ENCODE data around the gene MYZAP. TPM values are rescaled to one million over a fixed set of nuclear protein-coding genes. Genes with fewer than 3 reads are reported as not detected.

MYZAP gene
- total and polyA plus RNA-seq, 2 of the 8 experiments (the other 6 are each of a cell fraction or from before 2014, with no cell fraction given) = 0.41 to 0.65 TPM

DNA sequence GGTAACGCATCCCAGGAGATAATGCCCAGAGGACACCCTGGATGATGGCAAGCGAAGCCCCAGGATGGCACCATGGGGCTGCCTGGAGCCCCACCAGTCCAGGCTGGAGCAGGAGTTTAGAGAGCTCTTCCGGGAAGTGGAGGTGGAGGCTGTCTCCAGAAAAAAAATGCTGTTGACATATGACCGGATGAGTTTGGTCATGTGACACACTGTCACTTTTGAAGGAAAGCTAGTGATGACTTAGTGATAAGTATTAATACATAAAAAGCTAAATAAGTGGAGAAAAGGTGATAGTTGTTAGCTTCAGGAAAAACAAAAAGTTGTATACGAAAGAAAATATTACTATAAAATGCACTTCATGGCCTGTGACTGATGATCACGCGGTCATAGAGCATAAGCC, 20.0 kb upstream of the MYZAP start:
- H3K4ac ChIP-seq (replicated peaks; ENCODE audit: insufficient read length, low read depth, low read length) = no peak overlapping the region
- H4K8ac ChIP-seq (ENCODE audit: extremely low read depth, insufficient read depth, low read length) = no peak overlapping the region
- no peak overlapping the region for H4K5ac ChIP-seq (ENCODE audit: insufficient read length, low read depth, low read length)
- no peak overlapping the region for H3K14ac ChIP-seq (ENCODE audit: insufficient read length)
- H3K9ac ChIP-seq (replicated peaks in 1 of 4; ENCODE audit: extremely low read depth in 1 of 4, low read depth in 3 of 4, low read length in 3 of 4) = no peak overlapping the region
- no peaks in the 10 kb centered on the region for H3K27me3 ChIP-seq (replicated peaks in 1 of 4; ENCODE audit: control insufficient read depth in 3 of 4, extremely low read depth in 1 of 4, insufficient read depth in 3 of 4, low read length in 3 of 4)
- ChIA-PET POLR2A (ENCODE audit: partially characterized antibody) (no interaction called here), CTCF (ENCODE audit: partially characterized antibody) (interaction anchor here (0.8 to 1.7 kb wide), 5 partner anchors 9 to 231 kb away, joined by 3 to 5 read pairs (median 4); no protein-coding TSS in a partner anchor)
- TF ChIP-seq, protein P1, sequence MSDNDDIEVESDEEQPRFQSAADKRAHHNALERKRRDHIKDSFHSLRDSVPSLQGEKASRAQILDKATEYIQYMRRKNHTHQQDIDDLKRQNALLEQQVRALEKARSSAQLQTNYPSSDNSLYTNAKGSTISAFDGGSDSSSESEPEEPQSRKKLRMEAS (IDR thresholded peaks at IDR 0.05) = no peak
- no peak for TF ChIP-seq SP4 (IDR thresholded peaks at IDR 0.05; ENCODE audit: low read length)
- TF ChIP-seq JUN (IDR thresholded peaks at IDR 0.05; ENCODE audit: low read depth, low read length) = no peak
- no peak for TF ChIP-seq SP1 (IDR thresholded peaks at IDR 0.05; ENCODE audit: low read depth, low read length)
- TF ChIP-seq, protein P2, sequence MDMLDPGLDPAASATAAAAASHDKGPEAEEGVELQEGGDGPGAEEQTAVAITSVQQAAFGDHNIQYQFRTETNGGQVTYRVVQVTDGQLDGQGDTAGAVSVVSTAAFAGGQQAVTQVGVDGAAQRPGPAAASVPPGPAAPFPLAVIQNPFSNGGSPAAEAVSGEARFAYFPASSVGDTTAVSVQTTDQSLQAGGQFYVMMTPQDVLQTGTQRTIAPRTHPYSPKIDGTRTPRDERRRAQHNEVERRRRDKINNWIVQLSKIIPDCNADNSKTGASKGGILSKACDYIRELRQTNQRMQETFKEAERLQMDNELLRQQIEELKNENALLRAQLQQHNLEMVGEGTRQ (IDR thresholded peaks at IDR 0.05; ENCODE audit: low read length) = no peak
- no peak for TF ChIP-seq HDAC2 (IDR thresholded peaks at IDR 0.05; ENCODE audit: borderline replicate concordance in 1 of 2, low read depth in 2 of 2, low read length in 2 of 2)
- TF ChIP-seq GTF2F1 (IDR thresholded peaks at IDR 0.05; ENCODE audit: borderline replicate concordance, low read depth, low read length) = no peak
- no peaks in the 10 kb centered on the region for H3K79me1 ChIP-seq (ENCODE audit: low read depth, low read length)
- H2BK120ac ChIP-seq (replicated peaks; ENCODE audit: low read depth, low read length) = no peak overlapping the region
- H3K4me1 ChIP-seq (replicated peaks in 1 of 4; ENCODE audit: control insufficient read depth in 3 of 4, insufficient read depth in 4 of 4, low read length in 3 of 4) = peaks cover 0 to 2% (median 0%) of the 10 kb centered on the region in 4 experiments; a peak in 2 of 7 replicates
- no peak overlapping the region for H2AK5ac ChIP-seq (ENCODE audit: low read depth, low read length)
- no peak overlapping the region for H2BK5ac ChIP-seq (ENCODE audit: low read depth, low read length)
- 86% methylated on average over 7 of the region's 7 CpGs; no CpG with 5 or more reads in 1 of the 2 experiments for WGBS, 2 experiments (ENCODE audit: extremely low coverage in 1 of 2, insufficient coverage in 1 of 2, insufficient read length in 1 of 2, insufficient replicate concordance in 2 of 2, low coverage in 1 of 2, low lambda C conversion rate in 2 of 2, missing lambda C conversion rate in 1 of 2)
- H2AFZ ChIP-seq (ENCODE audit: low read length) = no peak overlapping the region
- no peak overlapping the region for H3K4me3 ChIP-seq (ENCODE audit: extremely low read depth in 1 of 4, insufficient read depth in 2 of 4, low read depth in 3 of 4, low read length in 4 of 4)
- no peaks in the 10 kb centered on the region for H4K20me1 ChIP-seq (replicated peaks in 1 of 2; ENCODE audit: control insufficient read depth in 1 of 2, insufficient read depth in 2 of 2, low read length in 2 of 2)
- no peak overlapping the region for H2BK12ac ChIP-seq (ENCODE audit: low read depth, low read length)
- H3K27ac ChIP-seq (ENCODE audit: low read depth, low read length) = no peak overlapping the region
- FAIRE-seq (no peak), DNase-seq (ENCODE audit: low read depth in 1 of 2, low spot score in 2 of 2) (no peak)
- no peak overlapping the region for H2BK15ac ChIP-seq (ENCODE audit: low read length)
- H4K91ac ChIP-seq (replicated peaks; ENCODE audit: insufficient read length, low read length) = no peak overlapping the region
- H3K18ac ChIP-seq (ENCODE audit: extremely low read depth, low read length) = no peak overlapping the region
- no peak overlapping the region for H3K56ac ChIP-seq (replicated peaks; ENCODE audit: insufficient read length, low read depth, low read length)
- H3K79me2 ChIP-seq (ENCODE audit: control insufficient read depth in 1 of 2, insufficient read depth in 2 of 2, low read length in 2 of 2) = no peaks in the 10 kb centered on the region
- H3K23ac ChIP-seq (ENCODE audit: insufficient read length) = no peak overlapping the region
- H3K4me2 ChIP-seq (ENCODE audit: insufficient read depth in 1 of 2, low read depth in 2 of 2, low read length in 2 of 2) = no peak overlapping the region
- no peaks in the 10 kb centered on the region for H3K36me3 ChIP-seq (ENCODE audit: control insufficient read depth in 2 of 4, insufficient read depth in 4 of 4, low read length in 3 of 4)
- H3K9me3 ChIP-seq (ENCODE audit: insufficient read depth in 2 of 2, low read depth in 1 of 2, low read length in 1 of 2) = no peaks in the 10 kb centered on the region
- H2BK20ac ChIP-seq (ENCODE audit: low read length) = no peak overlapping the region
- no peaks in the 10 kb centered on the region; the same call in 1 of the 2 replicates for H3K23me2 ChIP-seq (ENCODE audit: low read depth, low read length)

Measured in H1 (cell line).